Glutamatergic neuron (in vitro differentiated cells): Measurements from ENCODE around the gene TENT4A. TPM values are rescaled to one million over a fixed set of nuclear protein-coding genes. Genes with fewer than 3 reads are reported as not detected.

Source experiments
- DNase-seq: peaks from one replicate; pipeline ENCODE4 v3.0.0; 2022
- H3K27ac Mint-ChIP-seq: one replicate; pipeline ENCODE4 v1.8.0; 2020; ENCODE audit warnings: mild to moderate bottlenecking, mixed read lengths, inconsistent platforms; ENCODE audit not compliant: unreplicated experiment
- H3K27me3 Mint-ChIP-seq: one replicate; pipeline ENCODE4 v1.8.0; 2020; ENCODE audit warnings: mild to moderate bottlenecking, moderate library complexity, mixed read lengths, inconsistent platforms; ENCODE audit not compliant: unreplicated experiment
- H3K36me3 Mint-ChIP-seq: one replicate; pipeline ENCODE4 v1.8.0; 2020; ENCODE audit warnings: mild to moderate bottlenecking, mixed read lengths, inconsistent platforms; ENCODE audit not compliant: unreplicated experiment
- H3K4me1 Mint-ChIP-seq: one replicate; pipeline ENCODE4 v1.8.0; 2020; ENCODE audit warnings: mild to moderate bottlenecking, low read depth, mixed read lengths, inconsistent platforms; ENCODE audit not compliant: unreplicated experiment
- H3K4me3 Mint-ChIP-seq: one replicate; pipeline ENCODE4 v1.8.0; 2020; ENCODE audit warnings: mild to moderate bottlenecking, mixed read lengths, inconsistent platforms; ENCODE audit not compliant: unreplicated experiment
- H3K9me3 Mint-ChIP-seq: one replicate; pipeline ENCODE4 v1.8.0; 2020; ENCODE audit warnings: mild to moderate bottlenecking, moderate library complexity, mixed read lengths, inconsistent platforms; ENCODE audit not compliant: unreplicated experiment
- total RNA-seq: library from RNA; stranded (reverse); fragmentation: NEBNext Ultra II Directional; extraction: Animal tissue kit (Norgen Biotek cat#: 25700); gene quantifications from one replicate; pipeline ENCODE4 v1.2.1, GENCODE V29; 2021; ENCODE audit not compliant: unreplicated experiment
- TF ChIP-seq, protein P1 (sequence below): fragments of 200-600 bp; sonication (generic); IDR thresholded peaks from one replicate; pipeline ENCODE4 v1.5.0; 2021; ENCODE audit not compliant: partially characterized antibody, unreplicated experiment

The TENT4A gene
- total RNA-seq, 1 donor from 2014 or later, result 23.7 TPM

DNA sequence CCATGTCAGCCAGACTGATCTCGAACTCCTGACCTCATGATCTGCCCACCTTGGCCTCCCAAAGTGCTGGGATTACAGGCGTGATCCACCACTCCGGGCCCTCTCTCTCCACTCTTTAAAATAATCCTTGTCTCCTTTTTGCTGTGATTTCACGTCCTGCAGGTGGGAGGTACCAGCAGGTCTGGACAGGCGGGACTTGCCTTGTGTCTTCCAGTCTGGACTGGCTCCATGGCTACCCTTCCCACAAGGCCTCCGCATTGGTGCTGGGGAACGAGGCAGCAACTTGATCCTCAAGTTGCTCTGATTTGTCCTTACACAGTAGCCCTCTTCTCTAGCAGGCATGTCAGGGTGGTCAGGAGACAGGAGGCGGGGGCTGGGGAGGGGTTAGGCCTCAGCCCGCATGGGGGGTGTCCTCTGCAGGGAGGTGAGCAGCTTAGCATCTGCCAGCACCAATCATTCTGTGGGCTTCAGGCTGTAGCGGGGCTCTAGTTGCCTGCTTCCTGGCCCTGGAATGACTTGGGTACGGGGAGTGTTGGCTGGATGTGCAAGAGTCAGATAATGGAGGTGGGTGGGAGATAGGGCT lies 54.3 kb downstream of the TENT4A start:
- Mint-ChIP-seq H3K36me3 (no peaks in the 10 kb centered on the region), H3K27ac (no peak overlapping the region), H3K9me3 (peaks cover 5% of the 10 kb centered on the region), H3K4me1 (peaks cover 3% of the 10 kb centered on the region), H3K27me3 (peaks cover 7% of the 10 kb centered on the region), H3K4me3 (no peak overlapping the region)
- no peak for DNase-seq
- TF ChIP-seq, protein P1, sequence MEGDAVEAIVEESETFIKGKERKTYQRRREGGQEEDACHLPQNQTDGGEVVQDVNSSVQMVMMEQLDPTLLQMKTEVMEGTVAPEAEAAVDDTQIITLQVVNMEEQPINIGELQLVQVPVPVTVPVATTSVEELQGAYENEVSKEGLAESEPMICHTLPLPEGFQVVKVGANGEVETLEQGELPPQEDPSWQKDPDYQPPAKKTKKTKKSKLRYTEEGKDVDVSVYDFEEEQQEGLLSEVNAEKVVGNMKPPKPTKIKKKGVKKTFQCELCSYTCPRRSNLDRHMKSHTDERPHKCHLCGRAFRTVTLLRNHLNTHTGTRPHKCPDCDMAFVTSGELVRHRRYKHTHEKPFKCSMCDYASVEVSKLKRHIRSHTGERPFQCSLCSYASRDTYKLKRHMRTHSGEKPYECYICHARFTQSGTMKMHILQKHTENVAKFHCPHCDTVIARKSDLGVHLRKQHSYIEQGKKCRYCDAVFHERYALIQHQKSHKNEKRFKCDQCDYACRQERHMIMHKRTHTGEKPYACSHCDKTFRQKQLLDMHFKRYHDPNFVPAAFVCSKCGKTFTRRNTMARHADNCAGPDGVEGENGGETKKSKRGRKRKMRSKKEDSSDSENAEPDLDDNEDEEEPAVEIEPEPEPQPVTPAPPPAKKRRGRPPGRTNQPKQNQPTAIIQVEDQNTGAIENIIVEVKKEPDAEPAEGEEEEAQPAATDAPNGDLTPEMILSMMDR, result no peak

DNA sequence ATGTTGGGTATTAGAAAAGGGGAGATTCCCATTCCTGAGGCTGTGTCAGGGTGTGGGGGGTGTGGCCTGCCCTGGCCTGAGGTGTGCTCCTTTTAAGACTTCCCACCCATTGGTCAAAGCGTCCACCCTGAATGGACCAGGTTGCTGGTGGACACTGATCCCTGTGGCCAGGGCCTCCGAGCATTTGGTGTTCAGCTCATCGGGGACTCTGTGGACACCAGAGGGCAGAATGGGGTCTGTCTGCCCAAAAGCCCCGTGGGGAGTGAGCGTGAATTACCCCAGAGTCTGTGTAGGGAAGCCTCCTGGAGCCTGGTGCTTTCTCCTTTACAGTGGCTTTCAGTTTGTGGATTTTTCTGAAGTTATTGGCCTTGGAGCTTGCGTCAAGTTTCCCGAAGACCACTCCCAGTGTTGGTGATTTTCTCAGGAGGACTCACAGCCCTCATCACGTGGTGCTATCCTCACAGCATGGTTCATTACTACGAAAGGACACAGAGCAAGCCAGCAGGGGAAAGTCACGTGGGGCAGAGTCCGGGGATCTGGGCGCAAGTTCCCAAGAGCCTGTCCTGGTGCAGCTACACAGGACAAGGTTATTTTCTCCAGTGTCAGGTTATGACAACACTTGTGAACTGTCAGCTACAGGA lies 55.5 kb downstream of the TENT4A start:
- Mint-ChIP-seq H3K4me3 (no peak overlapping the region), H3K36me3 (no peaks in the 10 kb centered on the region), H3K9me3 (peaks cover 3% of the 10 kb centered on the region), H3K4me1 (peaks cover 2% of the 10 kb centered on the region), H3K27ac (no peak overlapping the region), H3K27me3 (peaks cover 5% of the 10 kb centered on the region)
- TF ChIP-seq, protein P1, result no peak
- no peak for DNase-seq

DNA sequence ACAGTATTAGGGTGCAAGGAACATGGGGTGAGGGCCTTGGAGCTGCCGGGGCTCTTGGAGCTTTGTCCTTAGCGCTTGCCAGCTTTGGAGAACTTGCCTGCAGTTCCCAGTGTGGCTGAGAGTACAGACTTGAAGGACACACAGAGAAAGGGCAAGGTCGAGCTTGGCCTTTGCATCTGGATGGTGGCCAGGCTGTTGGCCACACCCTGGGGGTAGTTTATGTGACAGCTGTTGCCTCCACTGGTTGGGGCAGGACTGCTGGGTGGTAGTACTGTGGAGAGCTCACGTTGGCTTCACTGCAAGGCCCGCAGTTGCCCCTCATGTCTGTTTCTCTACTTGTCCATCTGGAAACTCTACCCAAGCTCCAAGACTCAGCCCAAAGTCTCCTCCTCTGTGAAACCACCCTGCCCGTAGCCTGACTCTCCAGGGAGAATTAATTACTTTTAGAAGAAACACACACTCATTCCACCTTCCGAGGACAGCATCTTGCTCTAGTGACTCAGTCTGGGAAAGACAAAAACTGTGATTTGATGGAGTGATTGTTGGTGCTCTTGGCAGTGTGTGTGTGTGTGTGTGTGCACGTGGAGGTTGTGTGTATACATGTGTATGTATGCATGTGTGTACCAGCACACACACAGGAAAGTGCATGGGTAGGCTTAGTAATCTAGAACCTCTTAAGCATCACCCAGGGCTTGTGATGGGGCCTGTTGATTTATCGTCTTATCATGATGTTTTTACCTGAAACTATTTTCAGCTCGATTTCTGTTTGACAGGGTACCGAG lies 57.8 kb downstream of the TENT4A start:
- Mint-ChIP-seq H3K4me1 (no peaks in the 10 kb centered on the region), H3K27me3 (peaks cover 6% of the 10 kb centered on the region), H3K36me3 (no peaks in the 10 kb centered on the region), H3K4me3 (no peak overlapping the region), H3K27ac (no peak overlapping the region), H3K9me3 (peaks cover 3% of the 10 kb centered on the region)
- TF ChIP-seq, protein P1, result no peak
- no peak for DNase-seq

DNA sequence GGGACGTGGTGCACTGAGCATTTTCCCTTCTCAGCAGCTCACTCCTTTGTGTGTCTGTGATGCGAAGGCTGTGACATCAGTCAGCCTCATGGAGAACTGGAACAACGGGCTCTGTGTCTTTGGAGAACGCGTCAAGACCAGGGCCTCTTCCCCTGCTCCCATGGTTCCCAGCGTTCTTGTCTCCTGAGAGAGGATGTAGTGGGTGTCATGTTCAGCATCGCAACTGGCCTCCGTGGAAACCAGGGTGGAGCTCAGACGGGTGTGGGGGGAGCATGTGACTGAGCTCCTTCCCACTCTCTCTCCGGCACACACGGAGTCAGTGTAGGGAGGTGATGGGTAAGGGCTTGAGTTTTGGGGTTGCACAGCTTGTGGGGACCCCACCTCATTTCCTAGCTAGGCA lies 59.7 kb downstream of the TENT4A start:
- no peak overlapping the region for H3K4me3 Mint-ChIP-seq
- no peak for DNase-seq
- H3K36me3 Mint-ChIP-seq, result no peaks in the 10 kb centered on the region
- peaks cover 4% of the 10 kb centered on the region for H3K27me3 Mint-ChIP-seq
- TF ChIP-seq, protein P1, result no peak
- peaks cover 3% of the 10 kb centered on the region for H3K9me3 Mint-ChIP-seq
- no peaks in the 10 kb centered on the region for H3K4me1 Mint-ChIP-seq
- no peak overlapping the region for H3K27ac Mint-ChIP-seq
